GM19324 (cell line): Measurements from ENCODE around the gene FRAT2.
A peak's percentile ranks its signal among the peaks of the same experiment; 100 is the strongest.

Experiments used
- ATAC-seq: cut with Tn5 transposase; IDR thresholded peaks from one replicate; pipeline ENCODE4 v1.9.1; 2021; ENCODE audit warnings: mild to moderate bottlenecking, moderate library complexity; ENCODE audit not compliant: unreplicated experiment, low FRiP score

Gene FRAT2

GRCh38 chr10:97327348-97328294 is 6.9 kb downstream of the FRAT2 start:
- no peak for ATAC-seq

- ATAC-seq = no peak
Observed at GRCh38 chr10:97325754-97326153, 8.8 kb downstream of the FRAT2 start.

GRCh38 chr10:97323501-97323900 is 11.0 kb downstream of the FRAT2 start:
- no peak for ATAC-seq

- no peak for ATAC-seq
Observed at GRCh38 chr10:97321804-97322190, 12.7 kb downstream of the FRAT2 start.

- ATAC-seq = no peak
Observed at GRCh38 chr10:97321032-97321803, 13.3 kb downstream of the FRAT2 start.

GRCh38 chr10:97320480-97321031 is 14.0 kb downstream of the FRAT2 start:
- no peak for ATAC-seq

GRCh38 chr10:97319671-97320479 is 14.7 kb downstream of the FRAT2 start:
- ATAC-seq = peak; percentile 40

GRCh38 chr10:97318772-97319651 is 15.5 kb downstream of the FRAT2 start, which contains the start of gene FRAT1:
Gene FRAT1, plus strand, starts transcription at chr10:97319271. Its CDS starts 183 bp downstream, at chr10:97319454.
- ATAC-seq = peak; percentile 83

GRCh38 chr10:97314671-97315070 is 19.9 kb downstream of the FRAT2 start:
- ATAC-seq = no peak

GRCh38 chr10:97312897-97313296 is 21.6 kb downstream of the FRAT2 start:
- ATAC-seq = no peak

GRCh38 chr10:97311111-97311626 is 23.4 kb downstream of the FRAT2 start:
- no peak for ATAC-seq

- no peak for ATAC-seq
Observed at GRCh38 chr10:97307866-97308780, 26.4 kb downstream of the FRAT2 start.

- ATAC-seq = no peak
Observed at GRCh38 chr10:97307441-97307840, 27.1 kb downstream of the FRAT2 start.

- ATAC-seq = no peak
Observed at GRCh38 chr10:97302088-97302791, 32.3 kb downstream of the FRAT2 start.

GRCh38 chr10:97300980-97301379 is 33.5 kb downstream of the FRAT2 start:
- no peak for ATAC-seq

GRCh38 chr10:97298223-97298571 is 36.3 kb downstream of the FRAT2 start:
- ATAC-seq = no peak

- no peak for ATAC-seq
Observed at GRCh38 chr10:97297556-97298222, 36.8 kb downstream of the FRAT2 start.
